GM10266 (cell line): ENCODE results near the gene PACS2.
A peak's percentile ranks its signal among the peaks of the same experiment; 100 is the strongest.
"Not testable (repeated sequence)": the region's sequence is repeated elsewhere in the genome, so short reads cannot be mapped to it uniquely, and the experiment has no call there.

Source experiments
- DNase-seq: peaks from one replicate; pipeline ENCODE4 v3.0.0; 2012; ENCODE audit errors: extremely low spot score
- CTCF ChIP-seq: IDR thresholded peaks from 2 replicates; pipeline ENCODE4 v1.5.1; 2012; ENCODE audit warnings: mild to moderate bottlenecking, low read depth; ENCODE audit not compliant: control insufficient read depth, insufficient read depth; ENCODE audit errors: missing control alignments

PACS2 gene

GRCh38 chr14:105273062-105273461, 41.5 kb upstream of the PACS2 start:
- no peak for DNase-seq
- TF ChIP-seq CTCF = no peak

- DNase-seq = no peak
- no peak for TF ChIP-seq CTCF
These were observed 39.9 kb upstream of the PACS2 start for GRCh38 chr14:105274637-105275036.

GRCh38 chr14:105275267-105275946, 39.1 kb upstream of the PACS2 start:
- no peak for TF ChIP-seq CTCF
- DNase-seq = no peak

GRCh38 chr14:105277448-105277847, 37.1 kb upstream of the PACS2 start:
- not testable (repeated sequence) for DNase-seq

- DNase-seq = no peak
- TF ChIP-seq CTCF = no peak
These were observed 34.7 kb upstream of the PACS2 start for GRCh38 chr14:105279642-105280361.

GRCh38 chr14:105280525-105280924, 34.0 kb upstream of the PACS2 start:
- DNase-seq = no peak
- no peak for TF ChIP-seq CTCF

- DNase-seq = peak; percentile 71
- peak; percentile 45 for TF ChIP-seq CTCF
These were observed 33.0 kb upstream of the PACS2 start for GRCh38 chr14:105281371-105282097.
